OCI-LY1 (cell line): ENCODE data around the gene MCM10.

Experiments
- H2AFZ ChIP-seq: fragments of 200-600 bp; sonication (generic), shearing (Covaris generic); 2 replicates; pipeline ENCODE4 v1.6.0; 2014; ENCODE audit warnings: antibody characterized with exemption, mild to moderate bottlenecking, low read length
- H3F3A ChIP-seq: fragments of 200-600 bp; sonication (generic), shearing (Covaris generic); 2 replicates; pipeline ENCODE4 v1.6.0; 2014; ENCODE audit warnings: mild to moderate bottlenecking, antibody characterized with exemption, low read length, moderate library complexity; ENCODE audit not compliant: insufficient read depth
- H3K27ac ChIP-seq: fragments of 200-600 bp; sonication (generic); 2 replicates; pipeline ENCODE4 v1.5.1; 2014; ENCODE audit warnings: low read length, mixed run types, mild to moderate bottlenecking, low read depth; ENCODE audit not compliant: poor library complexity, severe bottlenecking
- H3K27me3 ChIP-seq: fragments of 200-600 bp; sonication (generic); 2 replicates; pipeline ENCODE4 v1.6.0; 2014; ENCODE audit warnings: antibody characterized with exemption, mild to moderate bottlenecking, low read length, moderate library complexity; ENCODE audit not compliant: insufficient read depth
- H3K36me3 ChIP-seq: fragments of 200-600 bp; sonication (generic); 2 replicates; pipeline ENCODE4 v1.6.1; 2014; ENCODE audit warnings: mild to moderate bottlenecking, antibody characterized with exemption, low read length, moderate library complexity, mixed read lengths; ENCODE audit not compliant: insufficient read depth
- H3K4me1 ChIP-seq: fragments of 200-600 bp; sonication (generic); 2 replicates; pipeline ENCODE4 v1.5.1; 2014; ENCODE audit warnings: mild to moderate bottlenecking, low read length, moderate library complexity; ENCODE audit not compliant: insufficient read depth, severe bottlenecking
- H3K4me2 ChIP-seq: fragments of 200-600 bp; sonication (generic), shearing (Covaris generic); 2 replicates; pipeline ENCODE4 v1.6.1; 2014; ENCODE audit warnings: low read length
- H3K4me3 ChIP-seq: fragments of 200-600 bp; sonication (generic); 2 replicates; pipeline ENCODE4 v1.5.1; 2014; ENCODE audit warnings: low read length, low read depth, mild to moderate bottlenecking, mixed read lengths; ENCODE audit not compliant: poor library complexity, severe bottlenecking
- H3K79me2 ChIP-seq: fragments of 200-600 bp; shearing (Covaris generic); 2 replicates; pipeline ENCODE4 v1.6.1; 2016; ENCODE audit warnings: mixed run types, low read length, mixed read lengths; ENCODE audit not compliant: insufficient read depth
- H3K9ac ChIP-seq: fragments of 200-600 bp; sonication (generic), shearing (Covaris generic); 2 replicates; pipeline ENCODE4 v1.6.1; 2014; ENCODE audit warnings: mild to moderate bottlenecking, low read length, mixed read lengths
- H3K9me2 ChIP-seq: fragments of 200-600 bp; sonication (generic), shearing (Covaris generic); 2 replicates; pipeline ENCODE4 v1.6.1; 2014; ENCODE audit warnings: low read depth, mild to moderate bottlenecking, low read length, mixed read lengths
- H3K9me3 ChIP-seq: fragments of 200-600 bp; shearing (Covaris generic); 2 replicates; pipeline ENCODE4 v1.6.1; 2014; ENCODE audit warnings: low read length, mixed read lengths
- H4K20me1 ChIP-seq: fragments of 200-600 bp; sonication (generic), shearing (Covaris generic); 2 replicates; pipeline ENCODE4 v1.6.0; 2016; ENCODE audit warnings: mild to moderate bottlenecking, low read length; ENCODE audit not compliant: insufficient read depth
- CTCF ChIP-seq: fragments of 200-600 bp; sonication (generic), shearing (Covaris generic); IDR thresholded peaks from 2 replicates; pipeline ENCODE4 v1.5.1; 2017; ENCODE audit warnings: mild to moderate bottlenecking, antibody characterized with exemption, low read length, moderate library complexity, mixed read lengths
- EZH2 ChIP-seq: fragments of 200-600 bp; sonication (generic), shearing (Covaris generic); IDR thresholded peaks from 2 replicates; pipeline ENCODE4 v1.8.0; 2017; ENCODE audit warnings: borderline replicate concordance, mixed run types, mild to moderate bottlenecking, antibody characterized with exemption, low read length, moderate library complexity, mixed read lengths

Gene MCM10

GRCh38 chr10:13195016-13195415 is 33.7 kb downstream of the MCM10 start:
- no peaks in the 10 kb centered on the region for H3K9me2 ChIP-seq
- H3K36me3 ChIP-seq = peaks cover 75% of the 10 kb centered on the region

GRCh38 chr10:13201132-13201531 is 39.8 kb downstream of the MCM10 start:
- H3F3A ChIP-seq = no peaks in the 10 kb centered on the region
- H3K9me2 ChIP-seq = no peaks in the 10 kb centered on the region
- H3K27ac ChIP-seq = no peak overlapping the region
- no peak overlapping the region for H2AFZ ChIP-seq
- no peak overlapping the region for H3K4me3 ChIP-seq
- H3K9ac ChIP-seq = no peak overlapping the region
- H3K27me3 ChIP-seq = no peaks in the 10 kb centered on the region
- H3K79me2 ChIP-seq = no peaks in the 10 kb centered on the region
- H3K4me1 ChIP-seq = no peaks in the 10 kb centered on the region
- no peaks in the 10 kb centered on the region for H4K20me1 ChIP-seq
- H3K4me2 ChIP-seq = no peak overlapping the region
- H3K36me3 ChIP-seq = peaks cover 85% of the 10 kb centered on the region
- no peaks in the 10 kb centered on the region for H3K9me3 ChIP-seq
- TF ChIP-seq EZH2 (no peak), CTCF (no peak)

More at GRCh38 chr10:13195016-13195415, 33.7 kb downstream of the MCM10 start:
- Histone ChIP-seq H3K9me3 (no peaks in the 10 kb centered on the region), H3K79me2 (no peaks in the 10 kb centered on the region), H3K4me3 (no peak overlapping the region), H3K27me3 (no peaks in the 10 kb centered on the region), H3K4me1 (no peaks in the 10 kb centered on the region), H2AFZ (no peak overlapping the region), H3K4me2 (no peak overlapping the region), H3K27ac (no peak overlapping the region), H4K20me1 (no peaks in the 10 kb centered on the region), H3K9ac (no peak overlapping the region), H3F3A (no peaks in the 10 kb centered on the region)
- TF ChIP-seq CTCF = no peak
- no peak for TF ChIP-seq EZH2

- H3K9me2 ChIP-seq = no peaks in the 10 kb centered on the region
- no peak overlapping the region for H3K9ac ChIP-seq
- H2AFZ ChIP-seq = no peak overlapping the region
- H3K9me3 ChIP-seq = no peaks in the 10 kb centered on the region
- H3K4me3 ChIP-seq = no peak overlapping the region
- H3K27me3 ChIP-seq = no peaks in the 10 kb centered on the region
- peaks cover 75% of the 10 kb centered on the region for H3K36me3 ChIP-seq
- H3K79me2 ChIP-seq = no peaks in the 10 kb centered on the region
- H3K4me1 ChIP-seq = no peaks in the 10 kb centered on the region
- H3K27ac ChIP-seq = no peak overlapping the region
- H4K20me1 ChIP-seq = no peaks in the 10 kb centered on the region
- no peaks in the 10 kb centered on the region for H3F3A ChIP-seq
- TF ChIP-seq EZH2 (no peak), CTCF (no peak)
- H3K4me2 ChIP-seq = no peak overlapping the region
Observed at GRCh38 chr10:13206091-13206490, 44.7 kb downstream of the MCM10 start.
